ENCODE data around the gene INTS14.

INTS14 gene

GRCh38 chr15:65540314-65540713, 70.6 kb downstream of the INTS14 start:
- DNase-seq (ENCODE audit: low read depth, low spot score) = no peak
- H3K27ac ChIP-seq = no peak overlapping the region

GRCh38 chr15:65535192-65535591, 75.7 kb downstream of the INTS14 start:
- H3K27ac ChIP-seq = no peak overlapping the region
- no peak for DNase-seq (ENCODE audit: low read depth, low spot score)

- peak overlapping the region; percentile 52 for H3K27ac ChIP-seq
- no peak for DNase-seq (ENCODE audit: low read depth, low spot score)
Measured at GRCh38 chr15:65533057-65533756, 77.7 kb downstream of the INTS14 start.

GRCh38 chr15:65532738-65533051, 78.2 kb downstream of the INTS14 start:
- DNase-seq (ENCODE audit: low read depth, low spot score) = no peak
- peak overlapping the region; percentile 52 for H3K27ac ChIP-seq

GRCh38 chr15:65530318-65531111, 80.4 kb downstream of the INTS14 start, which contains the start of gene HACD3:
HACD3 (plus strand) TSS chr15:65530463; CDS start chr15:65530632, 169 bp downstream.
- peak within 1 kb of the TSS; percentile 14 for H3K27ac ChIP-seq
- no peak for DNase-seq (ENCODE audit: low read depth, low spot score)

- no peak overlapping the region for H3K27ac ChIP-seq
- DNase-seq (ENCODE audit: low read depth, low spot score) = no peak
Measured at GRCh38 chr15:65529762-65530317, 81.1 kb downstream of the INTS14 start.

All from epithelial cell of prostate (primary cell).